ENCODE data around the gene STPG3.
A peak's percentile ranks its signal among the peaks of the same experiment; 100 is the strongest.

The STPG3 gene

DNA sequence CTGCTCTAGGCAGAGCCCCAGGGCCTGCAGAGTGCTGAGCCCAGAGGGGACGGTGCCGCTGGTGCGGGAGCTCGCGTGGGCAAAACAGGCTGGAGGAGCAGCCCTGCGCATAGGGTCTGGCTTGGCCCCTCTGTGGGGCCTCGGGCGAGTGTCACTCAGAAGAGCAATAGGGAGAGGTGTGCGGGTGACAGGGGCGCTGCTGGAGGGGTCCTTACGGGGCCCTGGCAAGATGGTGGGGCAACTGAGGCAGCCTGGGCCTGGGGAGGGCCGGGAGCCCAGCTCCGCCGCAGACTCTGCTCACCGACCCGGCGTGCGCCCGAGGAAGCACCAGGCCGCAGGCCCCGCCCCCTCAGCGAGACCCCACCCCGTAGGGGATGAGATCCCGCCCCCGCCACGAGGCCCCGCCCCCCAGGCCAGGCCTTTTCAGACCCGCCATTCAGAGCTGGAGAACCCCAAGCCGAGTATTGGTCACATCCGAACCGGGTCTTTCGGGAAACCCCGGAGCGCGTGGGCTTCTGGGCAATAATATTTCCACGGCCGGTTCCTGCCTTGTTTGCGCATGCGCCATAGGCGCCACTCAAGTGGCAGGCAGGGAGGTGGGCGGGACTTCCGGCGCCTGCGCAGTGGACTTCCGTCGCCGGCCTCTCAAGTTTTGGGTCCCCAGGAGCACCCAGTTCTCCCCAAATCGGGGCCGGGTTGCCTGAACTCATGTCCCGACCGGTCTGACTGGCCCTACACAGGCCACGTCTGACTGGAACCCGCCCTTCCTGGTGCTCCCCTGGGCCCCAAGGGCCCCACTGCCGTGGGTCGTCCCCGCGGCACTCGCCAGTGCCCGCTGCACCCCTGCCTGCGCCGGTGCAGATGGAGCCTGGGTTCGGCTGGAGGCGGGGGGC, 27.8 kb upstream of the STPG3 start:
- peak overlapping the region; percentile 86 for H3K27ac ChIP-seq (ENCODE audit: low read depth, low read length)
- peak overlapping the region; percentile 73 to 84 for H3K4me3 ChIP-seq (ENCODE audit: low read depth in 1 of 2, low read length in 2 of 2)
- H3K4me1 ChIP-seq (ENCODE audit: insufficient read depth, low read length) = peaks cover 5% of the 10 kb centered on the region
- peaks cover 0 to 14% of the 10 kb centered on the region in 2 donors for H3K27me3 ChIP-seq (ENCODE audit: control insufficient read depth in 1 of 2, insufficient read depth in 2 of 2, low read length in 2 of 2)
- no peaks in the 10 kb centered on the region for H3K9me3 ChIP-seq (ENCODE audit: low read length)
- no peaks in the 10 kb centered on the region for H3K36me3 ChIP-seq (ENCODE audit: insufficient read depth, low read length)
- H3K9ac ChIP-seq (ENCODE audit: low read length) = peak overlapping the region; percentile 78

GRCh38 chr9:137224830-137225694, 26.0 kb upstream of the STPG3 start, which contains the start of gene CYSRT1:
TSS of gene CYSRT1 (plus strand) at chr9:137225174. CDS start at chr9:137225622, 448 bp downstream.
- peaks cover 0 to 31% of the 10 kb centered on the region in 2 donors for H3K27me3 ChIP-seq (ENCODE audit: control insufficient read depth in 1 of 2, insufficient read depth in 2 of 2, low read length in 2 of 2)
- H3K36me3 ChIP-seq (ENCODE audit: insufficient read depth, low read length) = no peaks in the 10 kb centered on the region
- peaks cover 5% of the 10 kb centered on the region for H3K4me1 ChIP-seq (ENCODE audit: insufficient read depth, low read length)
- no peaks in the 10 kb centered on the region for H3K9me3 ChIP-seq (ENCODE audit: low read length)
- H3K4me3 ChIP-seq (ENCODE audit: low read depth in 1 of 2, low read length in 2 of 2) = peak within 1 kb of the TSS; percentile 73 to 84
- peak within 1 kb of the TSS; percentile 86 for H3K27ac ChIP-seq (ENCODE audit: low read depth, low read length)
- H3K9ac ChIP-seq (ENCODE audit: low read length) = peak within 1 kb of the TSS; percentile 78

DNA sequence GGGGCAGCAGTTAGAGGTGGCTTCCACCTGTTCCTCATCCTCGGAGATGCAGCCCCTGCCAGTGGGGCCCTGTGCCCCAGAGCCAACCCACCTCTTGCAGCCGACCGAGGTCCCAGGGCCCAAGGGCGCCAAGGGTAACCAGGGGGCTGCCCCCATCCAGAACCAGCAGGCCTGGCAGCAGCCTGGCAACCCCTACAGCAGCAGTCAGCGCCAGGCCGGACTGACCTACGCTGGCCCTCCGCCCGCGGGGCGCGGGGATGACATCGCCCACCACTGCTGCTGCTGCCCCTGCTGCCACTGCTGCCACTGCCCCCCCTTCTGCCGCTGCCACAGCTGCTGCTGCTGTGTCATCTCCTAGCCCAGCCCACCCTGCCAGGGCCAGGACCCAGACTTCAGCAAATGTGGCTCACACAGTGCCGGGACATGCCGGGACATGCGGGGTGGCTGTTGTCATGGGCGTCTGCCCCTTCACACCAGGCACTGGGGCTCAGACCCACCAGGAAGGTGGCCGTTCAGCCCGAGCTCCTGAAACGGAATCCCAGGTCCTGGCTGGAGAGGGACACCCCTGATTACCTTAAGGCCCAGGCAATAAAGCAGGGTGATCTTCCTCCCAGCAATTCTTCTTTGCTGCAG, 25.3 kb upstream of the STPG3 start:
- H3K9ac ChIP-seq (ENCODE audit: low read length) = no peak overlapping the region
- H3K4me3 ChIP-seq (ENCODE audit: low read depth in 1 of 2, low read length in 2 of 2) = no peak overlapping the region
- no peaks in the 10 kb centered on the region for H3K36me3 ChIP-seq (ENCODE audit: insufficient read depth, low read length)
- no peaks in the 10 kb centered on the region for H3K9me3 ChIP-seq (ENCODE audit: low read length)
- H3K27me3 ChIP-seq (ENCODE audit: control insufficient read depth in 1 of 2, insufficient read depth in 2 of 2, low read length in 2 of 2) = peaks cover 3 to 38% of the 10 kb centered on the region in 2 donors
- H3K4me1 ChIP-seq (ENCODE audit: insufficient read depth, low read length) = peaks cover 5% of the 10 kb centered on the region
- H3K27ac ChIP-seq (ENCODE audit: low read depth, low read length) = no peak overlapping the region

- H3K4me3 ChIP-seq (ENCODE audit: low read depth in 1 of 2, low read length in 2 of 2) = no peak overlapping the region
- no peaks in the 10 kb centered on the region for H3K36me3 ChIP-seq (ENCODE audit: insufficient read depth, low read length)
- H3K27ac ChIP-seq (ENCODE audit: low read depth, low read length) = no peak overlapping the region
- peaks cover 5% of the 10 kb centered on the region for H3K4me1 ChIP-seq (ENCODE audit: insufficient read depth, low read length)
- no peak overlapping the region for H3K9ac ChIP-seq (ENCODE audit: low read length)
- no peaks in the 10 kb centered on the region for H3K9me3 ChIP-seq (ENCODE audit: low read length)
- peaks cover 4 to 45% of the 10 kb centered on the region in 2 donors for H3K27me3 ChIP-seq (ENCODE audit: control insufficient read depth in 1 of 2, insufficient read depth in 2 of 2, low read length in 2 of 2)
Observed at GRCh38 chr9:137226338-137227053, 24.6 kb upstream of the STPG3 start.

- Histone ChIP-seq H3K9ac (ENCODE audit: low read length) (no peak within 1 kb of the TSS), H3K36me3 (ENCODE audit: insufficient read depth, low read length) (no peaks in the 10 kb centered on the region), H3K27me3 (ENCODE audit: control insufficient read depth in 1 of 2, insufficient read depth in 2 of 2, low read length in 2 of 2) (peaks cover 4 to 52% of the 10 kb centered on the region in 2 donors), H3K9me3 (ENCODE audit: low read length) (no peaks in the 10 kb centered on the region), H3K27ac (ENCODE audit: low read depth, low read length) (no peak within 1 kb of the TSS), H3K4me3 (ENCODE audit: low read depth in 1 of 2, low read length in 2 of 2) (no peak within 1 kb of the TSS), H3K4me1 (ENCODE audit: insufficient read depth, low read length) (peaks cover 5% of the 10 kb centered on the region)
Observed at GRCh38 chr9:137227054-137227852, 23.8 kb upstream of the STPG3 start, which contains the start of gene RNF224. TSS of gene RNF224 (plus strand) at chr9:137227502. CDS start at chr9:137228336, 834 bp downstream.

- no peak overlapping the region for H3K27ac ChIP-seq (ENCODE audit: low read depth, low read length)
- H3K9me3 ChIP-seq (ENCODE audit: low read length) = no peaks in the 10 kb centered on the region
- H3K4me1 ChIP-seq (ENCODE audit: insufficient read depth, low read length) = peaks cover 5% of the 10 kb centered on the region
- H3K27me3 ChIP-seq (ENCODE audit: control insufficient read depth in 1 of 2, insufficient read depth in 2 of 2, low read length in 2 of 2) = peaks cover 4 to 59% of the 10 kb centered on the region in 2 donors
- H3K36me3 ChIP-seq (ENCODE audit: insufficient read depth, low read length) = no peaks in the 10 kb centered on the region
- H3K9ac ChIP-seq (ENCODE audit: low read length) = no peak overlapping the region
- no peak overlapping the region for H3K4me3 ChIP-seq (ENCODE audit: low read depth in 1 of 2, low read length in 2 of 2)
Observed at GRCh38 chr9:137227853-137228505, 23.1 kb upstream of the STPG3 start.

DNA sequence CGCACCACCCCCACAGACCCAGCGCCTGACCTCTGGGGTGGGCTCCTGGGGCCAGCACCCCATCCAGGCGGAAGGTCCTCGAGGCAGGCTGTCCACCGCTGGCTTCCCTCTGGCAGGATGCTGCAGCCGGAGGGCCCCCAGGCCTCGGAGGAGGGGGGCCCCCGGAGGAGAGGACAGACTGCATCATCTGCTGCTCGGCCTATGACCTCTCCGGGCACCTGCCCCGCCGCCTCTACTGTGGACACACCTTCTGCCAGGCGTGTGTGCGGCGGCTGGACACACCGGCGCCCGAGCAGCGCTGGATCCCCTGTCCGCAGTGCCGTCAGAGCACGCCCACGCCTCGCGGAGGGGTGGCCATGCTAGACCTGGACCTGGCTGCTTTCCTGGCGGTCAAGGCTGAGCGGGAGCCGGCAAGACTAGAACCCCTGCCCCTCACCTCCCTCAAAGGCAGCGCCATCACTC, 22.5 kb upstream of the STPG3 start:
- no peaks in the 10 kb centered on the region for H3K36me3 ChIP-seq (ENCODE audit: insufficient read depth, low read length)
- H3K9me3 ChIP-seq (ENCODE audit: low read length) = no peaks in the 10 kb centered on the region
- peaks cover 4 to 64% of the 10 kb centered on the region in 2 donors for H3K27me3 ChIP-seq (ENCODE audit: control insufficient read depth in 1 of 2, insufficient read depth in 2 of 2, low read length in 2 of 2)
- H3K4me3 ChIP-seq (ENCODE audit: low read depth in 1 of 2, low read length in 2 of 2) = no peak overlapping the region
- no peak overlapping the region for H3K27ac ChIP-seq (ENCODE audit: low read depth, low read length)
- no peak overlapping the region for H3K9ac ChIP-seq (ENCODE audit: low read length)
- peaks cover 5% of the 10 kb centered on the region for H3K4me1 ChIP-seq (ENCODE audit: insufficient read depth, low read length)

GRCh38 chr9:137228968-137229896, 21.9 kb upstream of the STPG3 start:
- Histone ChIP-seq H3K27me3 (ENCODE audit: control insufficient read depth in 1 of 2, insufficient read depth in 2 of 2, low read length in 2 of 2) (peaks cover 4 to 64% of the 10 kb centered on the region in 2 donors), H3K36me3 (ENCODE audit: insufficient read depth, low read length) (no peaks in the 10 kb centered on the region), H3K4me1 (ENCODE audit: insufficient read depth, low read length) (peaks cover under 1% of the 10 kb centered on the region), H3K9me3 (ENCODE audit: low read length) (no peaks in the 10 kb centered on the region), H3K9ac (ENCODE audit: low read length) (no peak overlapping the region), H3K27ac (ENCODE audit: low read depth, low read length) (no peak overlapping the region), H3K4me3 (ENCODE audit: low read depth in 1 of 2, low read length in 2 of 2) (no peak overlapping the region)

Measured in muscle layer of colon (tissue), 2 donors.